H1 (cell line): Measurements from ENCODE around the gene CSH1. TPM values are rescaled to one million over a fixed set of nuclear protein-coding genes. Genes with fewer than 3 reads are reported as not detected.

ENCODE experiments used
- CTCF ChIA-PET: fragments of 300-600 bp; sonication (Branson Sonifier 250); formaldehyde crosslinking; loops from one replicate; lab custom pipeline; 2021; ENCODE audit not compliant: partially characterized antibody; lab: Charles Lee
- POLR2A ChIA-PET: fragments of 300-600 bp; sonication (Branson Sonifier 250); formaldehyde crosslinking; loops from one replicate; lab custom pipeline; 2021; ENCODE audit warnings: inconsistent platforms; ENCODE audit not compliant: partially characterized antibody; lab: Charles Lee
- DNase-seq, 2 experiments: peaks; one replicate each; pipeline versions ENCODE4 v3.0.0 to v3.0.0-alpha.2; 2010 to 2022; ENCODE audit warnings: low spot score in 2 of 2, low read depth in 1 of 2, mixed read lengths in 1 of 2
- FAIRE-seq: peaks from 2 replicates; lab custom pipeline; 2011; peaks lifted over from hg19 to GRCh38; lab: Jason Lieb, UNC
- H2AFZ ChIP-seq: 2 replicates; pipeline ENCODE4 v1.8.1; 2012; ENCODE audit warnings: low read length, inconsistent platforms
- H2AK5ac ChIP-seq: 2 replicates; pipeline ENCODE4 v1.6.1; 2013; ENCODE audit warnings: low read depth, low read length
- H2BK120ac ChIP-seq: replicated peaks from 2 replicates; pipeline ENCODE3; 2013; ENCODE audit warnings: low read depth, low read length, inconsistent platforms
- H2BK12ac ChIP-seq: 2 replicates; pipeline ENCODE4 v1.6.1; 2013; ENCODE audit warnings: low read depth, low read length
- H2BK15ac ChIP-seq: 2 replicates; pipeline ENCODE4 v1.6.1; 2013; ENCODE audit warnings: low read length
- H2BK20ac ChIP-seq: 2 replicates; pipeline ENCODE4 v1.6.1; 2013; ENCODE audit warnings: low read length
- H2BK5ac ChIP-seq: 2 replicates; pipeline ENCODE4 v1.6.1; 2013; ENCODE audit warnings: low read depth, low read length
- H3K14ac ChIP-seq: 2 replicates; pipeline ENCODE4 v1.6.1; 2013; ENCODE audit warnings: inconsistent platforms; ENCODE audit not compliant: insufficient read length
- H3K18ac ChIP-seq: 2 replicates; pipeline ENCODE4 v1.6.1; 2013; ENCODE audit warnings: low read length; ENCODE audit errors: extremely low read depth
- H3K23ac ChIP-seq: 2 replicates; pipeline ENCODE4 v1.6.1; 2013; ENCODE audit warnings: inconsistent platforms; ENCODE audit not compliant: insufficient read length
- H3K23me2 ChIP-seq: 2 replicates; pipeline ENCODE4 v1.6.1; 2013; ENCODE audit warnings: low read depth, low read length
- H3K27ac ChIP-seq: 2 replicates; pipeline ENCODE4 v1.6.1; 2011; ENCODE audit warnings: low read depth, low read length, inconsistent platforms
- H3K27me3 ChIP-seq, 4 experiments: replicated peaks in 1 of 4; 1 replicate in 1 of 4; 2 replicates in 3 of 4; pipeline versions ENCODE4 v1.6.1 to v1.8.1; 2011 to 2013; ENCODE audit warnings: low read length in 3 of 4, mild to moderate bottlenecking in 3 of 4, inconsistent platforms in 2 of 4, mixed read lengths in 2 of 4, moderate library complexity in 1 of 4; ENCODE audit not compliant: control insufficient read depth in 3 of 4, insufficient read depth in 3 of 4; ENCODE audit errors: extremely low read depth in 1 of 4
- H3K36me3 ChIP-seq, 4 experiments: 2 replicates each; pipeline versions ENCODE4 v1.6.1 to v1.8.1; 2011 to 2013; ENCODE audit warnings: mild to moderate bottlenecking in 4 of 4, low read length in 3 of 4, moderate library complexity in 2 of 4, control low read depth in 1 of 4, inconsistent platforms in 1 of 4; ENCODE audit not compliant: insufficient read depth in 4 of 4, control insufficient read depth in 2 of 4
- H3K4ac ChIP-seq: replicated peaks from 2 replicates; pipeline ENCODE3; 2013; ENCODE audit warnings: low read length, low read depth, mixed read lengths, inconsistent platforms; ENCODE audit not compliant: insufficient read length
- H3K4me1 ChIP-seq, 4 experiments: replicated peaks in 1 of 4; 1 replicate in 1 of 4; 2 replicates in 3 of 4; pipeline versions ENCODE4 v1.6.1 to v1.8.1; 2011 to 2013; ENCODE audit warnings: low read length in 3 of 4, inconsistent platforms in 2 of 4, mixed read lengths in 1 of 4; ENCODE audit not compliant: insufficient read depth in 4 of 4, control insufficient read depth in 3 of 4
- H3K4me2 ChIP-seq, 2 experiments: 2 replicates each; pipeline versions ENCODE4 v1.6.1 to v1.8.1; 2011 to 2013; ENCODE audit warnings: low read depth in 2 of 2, low read length in 2 of 2, control low read depth in 1 of 2, inconsistent platforms in 1 of 2, mild to moderate bottlenecking in 1 of 2; ENCODE audit not compliant: insufficient read depth in 1 of 2
- H3K4me3 ChIP-seq, 4 experiments: fragments of 200-600, 300-600 bp in 1 of 4; sonication (generic), shearing (Covaris generic), sonication (Bioruptor Twin) in 1 of 4; 2 replicates each; pipeline versions ENCODE4 v1.5.1 to v1.8.1; 2011 to 2016; ENCODE audit warnings: low read length in 4 of 4, low read depth in 3 of 4, control low read depth in 2 of 4, inconsistent platforms in 2 of 4, mild to moderate bottlenecking in 2 of 4, mixed read lengths in 1 of 4, moderate library complexity in 1 of 4; ENCODE audit not compliant: insufficient read depth in 2 of 4; ENCODE audit errors: extremely low read depth in 1 of 4
- H3K56ac ChIP-seq: replicated peaks from 2 replicates; pipeline ENCODE3; 2013; ENCODE audit warnings: low read depth, mild to moderate bottlenecking, mixed read lengths, low read length, inconsistent platforms; ENCODE audit not compliant: insufficient read length
- H3K79me1 ChIP-seq: 2 replicates; pipeline ENCODE4 v1.6.1; 2013; ENCODE audit warnings: low read depth, low read length, control low read depth
- H3K79me2 ChIP-seq, 2 experiments: 2 replicates each; pipeline versions ENCODE4 v1.6.1 to v1.8.1; 2012 to 2013; ENCODE audit warnings: low read length in 2 of 2, mild to moderate bottlenecking in 2 of 2, inconsistent platforms in 1 of 2; ENCODE audit not compliant: insufficient read depth in 2 of 2, control insufficient read depth in 1 of 2
- H3K9ac ChIP-seq, 4 experiments: replicated peaks in 1 of 4; 1 replicate in 1 of 4; 2 replicates in 3 of 4; pipeline versions ENCODE4 v1.6.1 to v1.8.1; 2011 to 2013; ENCODE audit warnings: low read depth in 3 of 4, low read length in 3 of 4, control low read depth in 2 of 4, mild to moderate bottlenecking in 2 of 4, moderate library complexity in 2 of 4, inconsistent platforms in 1 of 4; ENCODE audit errors: extremely low read depth in 1 of 4
- H3K9me3 ChIP-seq, 2 experiments: 2 replicates each; pipeline versions ENCODE4 v1.6.1 to v1.8.1; 2012 to 2013; ENCODE audit warnings: mild to moderate bottlenecking in 2 of 2, moderate library complexity in 2 of 2, control low read depth in 1 of 2, inconsistent platforms in 1 of 2, low read depth in 1 of 2, low read length in 1 of 2, mixed read lengths in 1 of 2; ENCODE audit not compliant: insufficient read depth in 2 of 2
- H4K20me1 ChIP-seq, 2 experiments: replicated peaks in 1 of 2; 2 replicates each; pipeline versions ENCODE3 to v1.8.1; 2011 to 2013; ENCODE audit warnings: inconsistent platforms in 2 of 2, low read length in 2 of 2, mild to moderate bottlenecking in 1 of 2; ENCODE audit not compliant: insufficient read depth in 2 of 2, control insufficient read depth in 1 of 2
- H4K5ac ChIP-seq: 2 replicates; pipeline ENCODE4 v1.6.1; 2013; ENCODE audit warnings: low read length, low read depth, mixed read lengths, inconsistent platforms; ENCODE audit not compliant: insufficient read length
- H4K8ac ChIP-seq: 2 replicates; pipeline ENCODE4 v1.8.0; 2013; ENCODE audit warnings: mild to moderate bottlenecking, moderate library complexity, low read length, inconsistent platforms; ENCODE audit not compliant: insufficient read depth; ENCODE audit errors: extremely low read depth
- H4K91ac ChIP-seq: replicated peaks from 2 replicates; pipeline ENCODE3; 2013; ENCODE audit warnings: low read length, mixed read lengths, inconsistent platforms; ENCODE audit not compliant: insufficient read length
- ATF2 ChIP-seq: IDR thresholded peaks from 2 replicates; pipeline ENCODE4 v1.6.1; 2012; ENCODE audit warnings: low read length, inconsistent platforms
- CHD1 ChIP-seq: IDR thresholded peaks from 2 replicates; pipeline ENCODE4 v1.6.1; 2012; ENCODE audit warnings: low read depth, low read length, improper control_type of control experiment
- CTBP2 ChIP-seq: IDR thresholded peaks from 2 replicates; pipeline ENCODE4 v1.7.0; 2011; ENCODE audit warnings: borderline replicate concordance, mild to moderate bottlenecking, moderate library complexity, mixed read lengths, low read length; ENCODE audit not compliant: insufficient read depth, insufficient read length
- EGR1 ChIP-seq: IDR thresholded peaks from 2 replicates; pipeline ENCODE4 v1.6.1; 2011; ENCODE audit warnings: low read depth, low read length, borderline replicate concordance
- MAFK ChIP-seq: IDR thresholded peaks from 2 replicates; pipeline ENCODE4 v1.6.1; 2012; ENCODE audit warnings: low read depth, mild to moderate bottlenecking, improper control_type of control experiment, low read length
- MAX ChIP-seq: IDR thresholded peaks from 2 replicates; pipeline ENCODE4 v1.6.1; 2012; ENCODE audit warnings: inconsistent platforms
- SP4 ChIP-seq: IDR thresholded peaks from 2 replicates; pipeline ENCODE4 v1.6.1; 2012; ENCODE audit warnings: low read length, inconsistent platforms
- TBP ChIP-seq: IDR thresholded peaks from 2 replicates; pipeline ENCODE4 v1.6.1; 2011; ENCODE audit warnings: low read depth, low read length, improper control_type of control experiment
- WGBS, 2 experiments: shearing (Covaris generic) in 1 of 2; methylation state at CpG; one replicate each; pipeline versions ENCODE4 v1.1.6 to v1.1.7; 2013 to 2015; ENCODE audit warnings: low lambda C conversion rate in 2 of 2, mixed read lengths in 2 of 2, inconsistent platforms in 1 of 2, low coverage in 1 of 2, missing lambda C conversion rate in 1 of 2; ENCODE audit not compliant: insufficient replicate concordance in 2 of 2, insufficient coverage in 1 of 2, insufficient read length in 1 of 2; ENCODE audit errors: extremely low coverage in 1 of 2, missing lambda C conversion rate in 1 of 2; 5-methylcytosine and 5-hydroxymethylcytosine counted together
- polyA plus RNA-seq, 7 experiments: library from polyadenylated mRNA; depleted of rRNA in 3 of 7; stranded (reverse) in 5 of 7; unstranded in 2 of 7; fragments of >200 nt in 5 of 7; fragments of 200-250 nt in 2 of 7; gene quantifications; 1 replicate in 5 of 7; 2 replicates in 1 of 7; 4 replicates in 1 of 7; pipeline versions ENCODE4 v1.2.1 to v1.2.3, GENCODE V29; 2011 to 2013; ENCODE audit warnings: missing spikeins in 2 of 7, mixed read lengths in 2 of 7
- total RNA-seq: library from RNA; stranded (reverse); fragmentation: NEBNext Ultra II Directional; extraction: Animal tissue kit (Norgen Biotek cat#: 25700); gene quantifications from 2 replicates; pipeline ENCODE4 v1.2.1, GENCODE V29; 2021

Gene CSH1
- total and polyA plus RNA-seq, 2 of the 8 experiments (the other 6 are each of a cell fraction or from before 2014, with no cell fraction given) = 0.12 TPM; not detected in 1

GRCh38 chr17:63940584-63940983, 44.2 kb upstream of the CSH1 start:
- H3K4me3 ChIP-seq = no peak overlapping the region
- H4K20me1 ChIP-seq = peaks cover 0 to 5% of the 10 kb centered on the region in 2 experiments
- H3K14ac ChIP-seq = no peak overlapping the region
- no peak overlapping the region for H2AFZ ChIP-seq
- DNase-seq (no peak), FAIRE-seq (no peak)
- no peak overlapping the region for H2BK12ac ChIP-seq
- H3K56ac ChIP-seq = no peak overlapping the region
- H3K79me2 ChIP-seq = no peaks in the 10 kb centered on the region
- no peak overlapping the region for H3K9ac ChIP-seq
- no peak overlapping the region for H3K4me2 ChIP-seq
- no peak overlapping the region for H4K91ac ChIP-seq
- 89% methylated on average over 12 of the region's 14 CpGs; no CpG with 5 or more reads in 1 of the 2 experiments for WGBS, 2 experiments
- ChIA-PET CTCF (interaction anchor here (0.5 to 6.1 kb wide), 18 partner anchors 9 to 113 kb away, joined by 3 to 64 read pairs (median 4); partner anchors contain the start of genes CD79B and GH1), POLR2A (interaction anchor here (0.7 to 1.6 kb wide), 4 partner anchors 10 to 194 kb away, joined by 3 to 8 read pairs (median 3); no protein-coding TSS in a partner anchor)
- H3K23me2 ChIP-seq = no peaks in the 10 kb centered on the region
- H3K23ac ChIP-seq = no peak overlapping the region
- no peak overlapping the region for H2BK20ac ChIP-seq
- H4K8ac ChIP-seq = no peak overlapping the region
- no peak overlapping the region for H2BK120ac ChIP-seq
- H3K27ac ChIP-seq = no peak overlapping the region
- no peak overlapping the region for H4K5ac ChIP-seq
- no peak overlapping the region for H3K18ac ChIP-seq
- no peak overlapping the region for H3K4ac ChIP-seq
- no peaks in the 10 kb centered on the region for H3K9me3 ChIP-seq
- no peak for TF ChIP-seq MAX
- TF ChIP-seq MAFK = no peak
- no peak for TF ChIP-seq EGR1
- no peak for TF ChIP-seq TBP
- no peak for TF ChIP-seq CTBP2
- TF ChIP-seq CHD1 = no peak
- no peak for TF ChIP-seq SP4
- no peak for TF ChIP-seq ATF2
- H3K36me3 ChIP-seq = peaks cover 0 to 21% (median 1%) of the 10 kb centered on the region in 4 experiments; a peak in 4 of 8 replicates
- H2BK5ac ChIP-seq = no peak overlapping the region
- no peaks in the 10 kb centered on the region for H3K79me1 ChIP-seq
- H2BK15ac ChIP-seq = no peak overlapping the region
- H3K27me3 ChIP-seq = no peaks in the 10 kb centered on the region
- H3K4me1 ChIP-seq = peaks cover 0 to 2% (median 0%) of the 10 kb centered on the region in 4 experiments; a peak in 2 of 7 replicates
- H2AK5ac ChIP-seq = no peak overlapping the region
